ENCODE data around the gene CEMIP.

CEMIP gene

GRCh38 chr15:80744826-80745225, 34.3 kb upstream of the CEMIP start:
- H3K4me3 ChIP-seq (ENCODE audit: low read length), result no peak overlapping the region
- H3K4me1 ChIP-seq (ENCODE audit: control insufficient read depth, insufficient read depth, low read length), result peaks cover 30% of the 10 kb centered on the region
- no peaks in the 10 kb centered on the region for H3K27me3 ChIP-seq (ENCODE audit: control insufficient read depth, insufficient read depth, low read length)

GRCh38 chr15:80745888-80746287, 33.3 kb upstream of the CEMIP start:
- Histone ChIP-seq H3K9ac (ENCODE audit: low read length) (no peak overlapping the region), H3K9me3 (ENCODE audit: control insufficient read depth, low read length) (no peaks in the 10 kb centered on the region), H3K4me1 (ENCODE audit: control insufficient read depth, insufficient read depth, low read length) (peaks cover 21% of the 10 kb centered on the region), H3K27me3 (ENCODE audit: control insufficient read depth, insufficient read depth, low read length) (no peaks in the 10 kb centered on the region), H3K36me3 (ENCODE audit: control insufficient read depth, insufficient read depth, low read length) (no peaks in the 10 kb centered on the region), H3K4me3 (ENCODE audit: low read length) (no peak overlapping the region)

More at GRCh38 chr15:80744826-80745225, 34.3 kb upstream of the CEMIP start:
- no peaks in the 10 kb centered on the region for H3K9me3 ChIP-seq (ENCODE audit: control insufficient read depth, low read length)
- no peaks in the 10 kb centered on the region for H3K36me3 ChIP-seq (ENCODE audit: control insufficient read depth, insufficient read depth, low read length)
- no peak overlapping the region for H3K9ac ChIP-seq (ENCODE audit: low read length)

GRCh38 chr15:80747317-80748053, 31.7 kb upstream of the CEMIP start:
- no peak overlapping the region for H3K4me3 ChIP-seq (ENCODE audit: low read length)
- H3K9ac ChIP-seq (ENCODE audit: low read length), result no peak overlapping the region
- no peaks in the 10 kb centered on the region for H3K27me3 ChIP-seq (ENCODE audit: control insufficient read depth, insufficient read depth, low read length)
- H3K4me1 ChIP-seq (ENCODE audit: control insufficient read depth, insufficient read depth, low read length), result peaks cover 20% of the 10 kb centered on the region
- H3K9me3 ChIP-seq (ENCODE audit: control insufficient read depth, low read length), result no peaks in the 10 kb centered on the region
- no peaks in the 10 kb centered on the region for H3K36me3 ChIP-seq (ENCODE audit: control insufficient read depth, insufficient read depth, low read length)

GRCh38 chr15:80749589-80749988, 29.6 kb upstream of the CEMIP start:
- H3K4me1 ChIP-seq (ENCODE audit: control insufficient read depth, insufficient read depth, low read length), result peaks cover 4% of the 10 kb centered on the region
- H3K9me3 ChIP-seq (ENCODE audit: control insufficient read depth, low read length), result no peaks in the 10 kb centered on the region
- no peaks in the 10 kb centered on the region for H3K27me3 ChIP-seq (ENCODE audit: control insufficient read depth, insufficient read depth, low read length)
- no peak overlapping the region for H3K9ac ChIP-seq (ENCODE audit: low read length)
- H3K36me3 ChIP-seq (ENCODE audit: control insufficient read depth, insufficient read depth, low read length), result no peaks in the 10 kb centered on the region
- H3K4me3 ChIP-seq (ENCODE audit: low read length), result no peak overlapping the region

GRCh38 chr15:80750575-80750974, 28.6 kb upstream of the CEMIP start:
- H3K36me3 ChIP-seq (ENCODE audit: control insufficient read depth, insufficient read depth, low read length), result no peaks in the 10 kb centered on the region

GRCh38 chr15:80752204-80752603, 27.0 kb upstream of the CEMIP start:
- Histone ChIP-seq H3K27me3 (ENCODE audit: control insufficient read depth, insufficient read depth, low read length) (no peaks in the 10 kb centered on the region), H3K9me3 (ENCODE audit: control insufficient read depth, low read length) (no peaks in the 10 kb centered on the region), H3K4me3 (ENCODE audit: low read length) (no peak overlapping the region), H3K36me3 (ENCODE audit: control insufficient read depth, insufficient read depth, low read length) (no peaks in the 10 kb centered on the region), H3K4me1 (ENCODE audit: control insufficient read depth, insufficient read depth, low read length) (peaks cover under 1% of the 10 kb centered on the region), H3K9ac (ENCODE audit: low read length) (no peak overlapping the region)

More at GRCh38 chr15:80750575-80750974, 28.6 kb upstream of the CEMIP start:
- Histone ChIP-seq H3K9ac (ENCODE audit: low read length) (no peak overlapping the region), H3K27me3 (ENCODE audit: control insufficient read depth, insufficient read depth, low read length) (no peaks in the 10 kb centered on the region), H3K4me3 (ENCODE audit: low read length) (no peak overlapping the region), H3K4me1 (ENCODE audit: control insufficient read depth, insufficient read depth, low read length) (peaks cover 4% of the 10 kb centered on the region), H3K9me3 (ENCODE audit: control insufficient read depth, low read length) (no peaks in the 10 kb centered on the region)

GRCh38 chr15:80753161-80753560, 26.0 kb upstream of the CEMIP start:
- Histone ChIP-seq H3K4me1 (ENCODE audit: control insufficient read depth, insufficient read depth, low read length) (peaks cover 9% of the 10 kb centered on the region), H3K4me3 (ENCODE audit: low read length) (no peak overlapping the region), H3K36me3 (ENCODE audit: control insufficient read depth, insufficient read depth, low read length) (no peaks in the 10 kb centered on the region), H3K27me3 (ENCODE audit: control insufficient read depth, insufficient read depth, low read length) (no peaks in the 10 kb centered on the region), H3K9ac (ENCODE audit: low read length) (no peak overlapping the region), H3K9me3 (ENCODE audit: control insufficient read depth, low read length) (no peaks in the 10 kb centered on the region)

- no peaks in the 10 kb centered on the region for H3K27me3 ChIP-seq (ENCODE audit: control insufficient read depth, insufficient read depth, low read length)
- H3K36me3 ChIP-seq (ENCODE audit: control insufficient read depth, insufficient read depth, low read length), result no peaks in the 10 kb centered on the region
- no peak overlapping the region for H3K4me3 ChIP-seq (ENCODE audit: low read length)
- peaks cover 15% of the 10 kb centered on the region for H3K4me1 ChIP-seq (ENCODE audit: control insufficient read depth, insufficient read depth, low read length)
- no peaks in the 10 kb centered on the region for H3K9me3 ChIP-seq (ENCODE audit: control insufficient read depth, low read length)
- no peak overlapping the region for H3K9ac ChIP-seq (ENCODE audit: low read length)
Observed at GRCh38 chr15:80754014-80754413, 25.2 kb upstream of the CEMIP start.

GRCh38 chr15:80755885-80756284, 23.3 kb upstream of the CEMIP start:
- Histone ChIP-seq H3K36me3 (ENCODE audit: control insufficient read depth, insufficient read depth, low read length) (no peaks in the 10 kb centered on the region), H3K4me3 (ENCODE audit: low read length) (no peak overlapping the region), H3K27me3 (ENCODE audit: control insufficient read depth, insufficient read depth, low read length) (no peaks in the 10 kb centered on the region), H3K9me3 (ENCODE audit: control insufficient read depth, low read length) (no peaks in the 10 kb centered on the region), H3K4me1 (ENCODE audit: control insufficient read depth, insufficient read depth, low read length) (peaks cover 15% of the 10 kb centered on the region), H3K9ac (ENCODE audit: low read length) (no peak overlapping the region)

GRCh38 chr15:80758130-80758745, 20.9 kb upstream of the CEMIP start:
- Histone ChIP-seq H3K4me3 (ENCODE audit: low read length) (no peak overlapping the region), H3K27me3 (ENCODE audit: control insufficient read depth, insufficient read depth, low read length) (no peaks in the 10 kb centered on the region), H3K36me3 (ENCODE audit: control insufficient read depth, insufficient read depth, low read length) (no peaks in the 10 kb centered on the region), H3K4me1 (ENCODE audit: control insufficient read depth, insufficient read depth, low read length) (peaks cover 15% of the 10 kb centered on the region), H3K9me3 (ENCODE audit: control insufficient read depth, low read length) (no peaks in the 10 kb centered on the region), H3K9ac (ENCODE audit: low read length) (no peak overlapping the region)

- Histone ChIP-seq H3K27me3 (ENCODE audit: control insufficient read depth, insufficient read depth, low read length) (no peaks in the 10 kb centered on the region), H3K36me3 (ENCODE audit: control insufficient read depth, insufficient read depth, low read length) (no peaks in the 10 kb centered on the region), H3K9me3 (ENCODE audit: control insufficient read depth, low read length) (no peaks in the 10 kb centered on the region), H3K4me1 (ENCODE audit: control insufficient read depth, insufficient read depth, low read length) (peaks cover 15% of the 10 kb centered on the region), H3K4me3 (ENCODE audit: low read length) (no peak overlapping the region), H3K9ac (ENCODE audit: low read length) (no peak overlapping the region)
Observed at GRCh38 chr15:80760960-80761359, 18.2 kb upstream of the CEMIP start.

GRCh38 chr15:80761754-80762153, 17.4 kb upstream of the CEMIP start:
- peaks cover 15% of the 10 kb centered on the region for H3K4me1 ChIP-seq (ENCODE audit: control insufficient read depth, insufficient read depth, low read length)
- H3K9me3 ChIP-seq (ENCODE audit: control insufficient read depth, low read length), result no peaks in the 10 kb centered on the region
- H3K9ac ChIP-seq (ENCODE audit: low read length), result no peak overlapping the region
- H3K36me3 ChIP-seq (ENCODE audit: control insufficient read depth, insufficient read depth, low read length), result no peaks in the 10 kb centered on the region
- no peak overlapping the region for H3K4me3 ChIP-seq (ENCODE audit: low read length)
- H3K27me3 ChIP-seq (ENCODE audit: control insufficient read depth, insufficient read depth, low read length), result no peaks in the 10 kb centered on the region
